Measurements from ENCODE around the gene HMCN2. TPM values are rescaled to one million over a fixed set of nuclear protein-coding genes. Genes with fewer than 3 reads are reported as not detected.

HMCN2 gene
- total RNA-seq, 2 donors from 2014 or later: 1.3 to 7.3 TPM

GRCh38 chr9:130414081-130414731 lies 148.6 kb downstream of the HMCN2 start:
- no peak for DNase-seq (ENCODE audit: low spot score)
- Histone ChIP-seq H3K4me1 (no peaks in the 10 kb centered on the region), H3K27me3 (no peaks in the 10 kb centered on the region), H3K4me3 (no peak overlapping the region), H3K9me3 (no peaks in the 10 kb centered on the region), H3K27ac (no peak overlapping the region), H3K36me3 (no peaks in the 10 kb centered on the region)
- TF ChIP-seq CTCF (IDR thresholded peaks at IDR 0.05): no peak

- no peak for TF ChIP-seq CTCF (IDR thresholded peaks at IDR 0.05)
- Histone ChIP-seq H3K27ac (no peak overlapping the region), H3K9me3 (no peaks in the 10 kb centered on the region), H3K36me3 (no peaks in the 10 kb centered on the region), H3K4me1 (no peaks in the 10 kb centered on the region), H3K27me3 (no peaks in the 10 kb centered on the region), H3K4me3 (no peak overlapping the region)
- no peak for DNase-seq (ENCODE audit: low spot score)
Observed at GRCh38 chr9:130414910-130415746, 149.6 kb downstream of the HMCN2 start.

DNA sequence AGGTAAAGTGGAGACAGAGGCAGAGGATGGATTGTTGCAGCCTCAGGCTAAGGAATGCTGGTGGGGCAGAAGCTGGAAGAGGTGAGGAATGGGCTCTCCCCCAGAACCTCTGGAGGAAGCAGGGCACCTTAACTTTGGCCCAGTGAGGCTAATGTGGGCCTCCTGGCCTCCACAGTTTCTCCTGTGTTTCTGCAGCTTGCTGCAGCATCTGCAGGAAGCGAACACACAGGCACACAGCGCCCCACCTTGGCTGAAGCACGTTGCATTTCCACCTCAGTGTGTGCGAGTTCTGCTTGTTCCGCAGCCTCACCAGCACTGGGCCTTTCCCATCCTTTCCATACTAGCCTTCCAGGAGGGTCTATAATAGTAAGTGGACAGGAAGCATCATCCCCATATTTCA lies 152.0 kb downstream of the HMCN2 start:
- DNase-seq (ENCODE audit: low spot score): no peak
- H3K9me3 ChIP-seq: no peaks in the 10 kb centered on the region
- TF ChIP-seq CTCF (IDR thresholded peaks at IDR 0.05): no peak
- H3K4me3 ChIP-seq: no peak overlapping the region
- no peak overlapping the region for H3K27ac ChIP-seq
- no peaks in the 10 kb centered on the region for H3K36me3 ChIP-seq
- H3K27me3 ChIP-seq: no peaks in the 10 kb centered on the region
- H3K4me1 ChIP-seq: no peaks in the 10 kb centered on the region

- DNase-seq (ENCODE audit: low spot score): no peak
- H3K27me3 ChIP-seq: no peaks in the 10 kb centered on the region
- no peaks in the 10 kb centered on the region for H3K36me3 ChIP-seq
- no peak overlapping the region for H3K4me3 ChIP-seq
- H3K4me1 ChIP-seq: no peaks in the 10 kb centered on the region
- no peak for TF ChIP-seq CTCF (IDR thresholded peaks at IDR 0.05)
- H3K27ac ChIP-seq: no peak overlapping the region
- no peaks in the 10 kb centered on the region for H3K9me3 ChIP-seq
Observed at GRCh38 chr9:130418776-130419175, 153.2 kb downstream of the HMCN2 start.

DNA sequence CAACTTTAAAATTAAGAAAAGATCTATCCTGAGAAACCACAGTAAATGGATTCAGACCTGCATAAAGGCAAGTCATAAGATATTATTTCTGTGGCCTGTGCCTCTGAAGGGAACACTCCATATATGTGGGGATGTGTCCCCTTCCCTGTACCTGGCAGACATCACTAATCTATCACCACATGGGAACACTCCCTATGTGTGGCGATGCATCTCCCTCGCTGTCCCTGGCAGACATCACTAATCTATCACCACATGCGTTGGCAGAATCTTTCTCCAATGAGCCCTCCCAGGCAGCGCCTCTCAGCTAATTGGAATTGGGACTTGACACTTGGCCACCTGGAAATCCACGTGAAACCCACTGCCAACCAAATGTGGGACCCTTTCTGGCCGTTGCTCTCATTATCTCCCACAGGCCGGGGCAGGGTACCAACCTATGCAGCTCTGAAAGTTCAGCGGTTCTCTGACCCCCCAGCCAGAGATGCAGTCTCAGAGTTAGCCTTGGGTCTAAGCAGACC lies 154.0 kb downstream of the HMCN2 start:
- H3K4me3 ChIP-seq: no peak overlapping the region

More for the DNA sequence above, 154.0 kb downstream of the HMCN2 start:
- Histone ChIP-seq H3K27me3 (no peaks in the 10 kb centered on the region), H3K9me3 (no peaks in the 10 kb centered on the region), H3K27ac (no peak overlapping the region), H3K4me1 (no peaks in the 10 kb centered on the region), H3K36me3 (no peaks in the 10 kb centered on the region)
- TF ChIP-seq CTCF (IDR thresholded peaks at IDR 0.05): no peak
- no peak for DNase-seq (ENCODE audit: low spot score)

Data from right atrium auricular region (tissue), 2 donors.